Stimulated activated CD8-positive, alpha-beta memory T cell treated with anti-CD3 and anti-CD28 coated beads, Interleukin-2, amount 100 ng/mL, for 1 hour (primary cell): ENCODE data around the gene NRIP1.

Source experiments
- DNase-seq, 2 donors: peaks; one replicate each; pipeline ENCODE4 v3.0.0-alpha.2; 2020; ENCODE audit warnings: low read depth in 2 of 2

NRIP1 gene

DNA sequence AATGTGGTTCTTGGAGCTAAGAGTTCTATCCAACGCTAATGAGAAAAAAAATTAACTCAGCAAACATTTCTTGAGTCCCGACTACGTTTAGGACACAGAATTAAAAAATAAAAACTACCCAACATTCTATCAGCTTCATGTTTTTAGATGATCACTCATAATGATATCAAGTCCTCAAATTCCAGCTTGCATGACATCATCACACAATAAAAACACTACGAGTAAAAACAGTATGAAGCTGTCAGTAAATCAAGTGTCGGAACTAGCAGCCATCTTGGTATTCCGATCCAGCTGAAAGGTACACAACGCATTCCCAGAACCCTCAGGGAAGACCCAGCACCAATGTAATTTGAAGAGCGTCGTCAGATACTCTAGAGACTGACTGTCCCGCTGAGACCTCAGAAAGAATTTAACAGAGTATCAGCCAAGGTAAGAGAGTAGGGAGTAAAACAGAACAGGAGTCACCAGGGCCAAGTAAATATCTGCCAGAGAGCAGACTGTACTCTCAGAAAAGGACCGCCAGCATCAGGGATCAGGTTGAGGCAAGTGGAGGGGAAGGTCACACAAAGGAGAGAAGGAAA is 57.0 kb downstream of the NRIP1 start:
- no peak for DNase-seq

DNA sequence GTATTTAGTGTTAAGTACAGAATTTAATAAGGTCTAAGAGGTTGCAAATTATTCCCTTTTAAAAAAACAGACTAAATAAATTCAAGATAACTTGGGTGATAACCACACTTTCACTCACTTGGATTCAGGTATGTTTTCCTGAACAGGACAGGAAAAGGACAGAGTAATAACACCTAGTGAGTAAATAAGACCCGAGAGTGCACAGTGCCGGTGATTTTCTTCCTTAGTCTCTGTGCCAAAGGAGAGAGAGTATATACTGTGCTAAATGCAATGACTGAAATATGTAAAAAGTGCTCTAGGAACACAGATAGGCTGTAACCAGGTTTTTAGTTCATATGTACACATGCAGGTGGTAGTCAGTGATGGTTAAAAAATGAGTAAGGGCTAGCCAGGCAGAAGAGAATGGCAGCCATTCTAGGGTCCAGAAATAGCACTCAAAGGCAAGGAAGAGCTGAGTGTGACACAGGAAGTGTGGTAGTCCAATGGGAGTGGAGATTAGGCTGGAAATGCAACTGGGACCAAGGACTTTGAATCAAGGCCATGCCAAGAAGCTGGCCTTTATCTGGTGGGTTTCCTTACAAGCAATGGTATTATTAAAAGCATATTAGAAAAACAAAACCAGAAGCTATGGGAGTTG is 58.1 kb downstream of the NRIP1 start:
- no peak for DNase-seq

DNA sequence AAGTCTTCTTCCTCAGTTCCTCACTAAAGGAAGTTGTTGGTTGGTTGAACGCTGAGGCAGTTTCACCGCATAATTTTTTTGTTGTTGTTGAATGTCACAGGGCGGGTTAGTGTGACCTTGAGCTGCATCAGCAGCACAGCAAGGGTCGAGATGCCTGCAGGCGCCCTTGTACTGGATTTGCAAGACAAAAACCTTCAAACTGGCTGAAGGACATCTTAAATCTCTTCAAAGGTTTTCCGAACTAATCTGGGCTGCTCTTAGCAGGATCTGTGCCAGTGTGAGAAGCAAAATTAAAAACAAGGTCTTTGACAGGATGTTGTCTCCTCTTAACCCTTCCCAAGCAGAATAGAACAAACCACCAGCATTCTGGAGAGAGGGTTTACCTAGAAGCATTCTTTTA is 59.4 kb downstream of the NRIP1 start:
- no peak for DNase-seq

DNA sequence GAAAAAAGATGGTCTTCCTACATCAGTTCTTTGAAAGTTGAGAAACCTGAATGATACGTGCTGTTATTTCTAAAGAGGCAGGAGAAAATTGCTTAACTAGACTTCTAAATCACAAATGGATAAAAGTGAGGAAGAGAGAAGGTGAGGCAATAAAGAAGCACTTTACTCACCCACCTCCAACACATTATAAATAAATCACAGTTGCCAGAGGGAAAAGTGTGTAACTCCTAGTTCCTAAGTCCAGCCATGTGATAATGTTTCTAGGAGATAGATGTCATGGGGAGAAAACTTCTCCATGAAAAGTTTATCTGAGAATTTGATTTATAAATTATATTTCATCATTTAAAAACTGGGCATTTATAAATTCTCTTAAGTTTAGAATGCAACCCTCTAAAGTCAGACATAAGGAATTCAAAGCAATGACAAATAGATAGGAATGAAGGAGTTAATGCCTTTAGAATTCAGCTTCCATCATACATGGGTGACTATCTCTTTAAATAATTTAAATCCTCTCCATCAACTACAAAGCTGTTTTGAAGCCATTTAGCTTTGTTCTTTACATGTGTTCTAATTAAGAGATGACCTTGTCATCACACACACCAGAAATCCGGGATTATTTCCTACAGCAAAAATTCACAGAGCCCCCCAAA is 60.0 kb downstream of the NRIP1 start:
- no peak for DNase-seq

DNA sequence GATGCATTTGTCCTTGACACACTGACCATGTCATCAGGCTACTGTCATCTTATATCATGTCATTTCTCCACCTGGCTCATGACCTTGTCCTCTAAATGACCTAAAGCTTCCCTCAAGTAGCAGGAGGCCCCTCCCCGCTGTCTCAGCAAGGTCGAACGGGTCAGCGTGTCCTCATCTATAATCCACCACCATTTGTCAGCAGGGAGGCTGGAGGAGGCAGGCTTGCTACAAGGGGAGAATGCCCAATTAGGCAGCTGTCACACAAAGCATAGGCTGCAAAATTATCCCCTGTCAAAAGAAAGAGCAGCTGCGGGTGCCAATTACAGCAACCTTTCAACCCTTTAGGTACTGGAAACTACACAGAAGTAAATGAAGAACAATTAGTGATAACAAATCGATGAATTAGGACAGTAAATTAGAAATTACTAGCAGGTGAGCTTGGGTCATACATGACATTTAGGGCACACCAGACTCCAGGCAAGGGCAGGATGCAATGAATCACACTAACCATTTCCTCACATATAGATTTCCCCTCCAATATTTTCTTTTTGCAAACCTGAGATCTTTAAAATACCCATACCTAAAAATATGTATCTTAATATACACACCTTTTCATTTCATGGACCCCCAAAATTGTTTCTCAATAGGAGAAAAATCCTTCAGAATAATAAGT is 61.2 kb downstream of the NRIP1 start:
- DNase-seq, result no peak

DNA sequence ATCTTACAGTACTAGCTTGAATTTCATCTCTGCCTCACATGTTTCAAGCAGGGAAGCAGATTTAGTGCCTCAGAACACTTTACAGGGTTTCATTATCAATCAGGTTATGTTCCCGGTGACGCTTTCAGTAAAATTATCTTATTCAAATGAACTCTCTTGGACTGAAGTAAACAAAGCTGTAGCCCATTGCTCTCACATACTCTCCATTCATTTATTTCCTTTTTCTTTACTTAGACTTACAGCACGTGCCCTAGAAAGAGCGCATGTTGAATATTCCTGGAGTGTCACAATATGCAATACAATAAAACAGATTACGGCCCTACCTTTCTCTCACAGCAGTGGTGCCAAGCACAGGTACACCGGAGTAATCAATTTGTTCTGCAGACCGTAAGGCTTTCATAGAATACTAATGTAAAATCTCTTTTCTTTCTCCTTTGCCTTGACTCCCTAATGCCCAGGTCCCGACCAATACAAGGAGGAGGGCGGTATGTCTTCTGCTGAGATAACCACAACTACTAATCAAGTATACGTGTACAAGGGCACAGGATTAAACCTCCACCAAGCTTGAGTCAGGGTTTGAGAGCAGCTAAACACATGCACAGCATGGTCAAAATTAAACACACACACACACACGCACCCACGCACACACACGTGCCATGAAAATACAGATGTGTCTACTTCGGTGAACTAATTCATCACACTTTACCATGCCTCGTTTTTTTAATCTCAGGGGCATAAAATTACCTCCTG is 62.8 kb downstream of the NRIP1 start:
- no peak for DNase-seq

DNA sequence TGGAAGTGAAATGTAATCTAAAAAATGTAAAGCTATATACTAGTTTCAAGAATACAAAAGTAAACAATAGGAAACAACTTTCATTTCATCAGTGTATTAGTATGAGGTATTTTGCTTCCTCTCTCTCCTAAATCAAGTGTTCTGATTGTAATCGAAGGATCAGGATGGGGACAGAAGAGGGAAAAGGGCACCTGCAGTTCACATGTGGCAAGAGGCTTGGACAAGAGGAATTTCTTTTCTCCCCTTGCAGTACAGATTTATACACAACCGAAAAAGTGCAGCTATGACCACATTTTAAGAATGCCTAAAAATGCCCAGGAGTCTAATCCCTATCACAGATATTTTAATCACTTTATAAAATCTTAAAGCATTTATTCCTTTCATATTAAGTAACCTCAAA is 63.7 kb downstream of the NRIP1 start:
- no peak for DNase-seq

DNA sequence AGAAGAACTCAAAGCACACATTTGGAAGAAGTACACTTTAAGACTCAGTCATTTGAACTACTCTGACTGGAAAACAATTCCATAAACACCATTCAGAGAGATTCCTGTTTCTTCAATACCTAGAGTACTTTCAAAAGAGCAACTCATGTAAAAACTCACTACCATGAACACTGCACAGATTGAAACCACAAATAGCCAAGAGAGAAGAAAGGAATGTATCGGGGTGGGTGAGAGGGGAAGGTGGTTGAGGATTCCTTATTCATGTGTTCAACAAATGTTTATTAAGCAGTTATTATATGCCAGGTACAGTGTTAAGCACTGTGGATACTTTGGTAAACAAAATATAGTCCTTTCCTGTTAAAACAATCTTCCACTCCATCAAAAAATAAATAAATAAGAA is 64.7 kb downstream of the NRIP1 start:
- no peak for DNase-seq

DNA sequence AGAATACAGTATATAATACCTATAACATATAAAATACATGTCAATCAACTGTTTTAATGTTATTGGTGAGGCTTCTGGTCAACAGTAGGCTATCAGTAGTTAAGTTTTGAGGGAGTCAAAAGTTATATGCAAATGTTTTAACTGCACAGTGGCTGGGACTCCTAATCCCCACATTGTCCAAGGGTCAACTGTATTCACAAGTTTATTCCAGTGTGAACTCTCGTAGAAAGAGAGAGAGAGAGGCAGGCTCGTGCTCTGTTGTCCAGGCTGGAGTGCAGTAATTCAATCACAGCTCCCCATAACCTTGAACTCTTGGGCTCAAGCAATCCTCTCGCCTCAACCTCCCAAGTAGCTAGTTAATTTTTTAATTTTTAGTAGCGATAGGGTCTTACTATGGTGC is 66.0 kb downstream of the NRIP1 start:
- no peak for DNase-seq

DNA sequence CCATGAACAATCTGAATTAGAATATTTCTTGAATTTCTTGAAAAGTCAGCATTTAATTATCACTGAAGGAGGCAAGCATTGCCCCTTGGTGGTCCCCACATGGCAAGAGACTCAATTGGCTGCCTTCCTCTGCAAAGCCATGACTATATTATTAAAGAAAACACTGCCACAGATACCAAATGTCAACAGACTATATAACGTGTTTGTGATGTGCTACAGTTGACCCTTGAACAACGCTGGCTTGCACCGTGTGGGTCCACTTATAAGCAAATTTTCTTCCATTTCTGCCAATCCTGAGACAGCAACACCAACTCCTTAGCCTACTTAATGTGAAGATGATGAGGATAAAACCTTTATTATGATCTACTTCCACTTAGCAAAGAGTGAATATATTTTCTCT is 66.5 kb downstream of the NRIP1 start:
- DNase-seq, result no peak

DNA sequence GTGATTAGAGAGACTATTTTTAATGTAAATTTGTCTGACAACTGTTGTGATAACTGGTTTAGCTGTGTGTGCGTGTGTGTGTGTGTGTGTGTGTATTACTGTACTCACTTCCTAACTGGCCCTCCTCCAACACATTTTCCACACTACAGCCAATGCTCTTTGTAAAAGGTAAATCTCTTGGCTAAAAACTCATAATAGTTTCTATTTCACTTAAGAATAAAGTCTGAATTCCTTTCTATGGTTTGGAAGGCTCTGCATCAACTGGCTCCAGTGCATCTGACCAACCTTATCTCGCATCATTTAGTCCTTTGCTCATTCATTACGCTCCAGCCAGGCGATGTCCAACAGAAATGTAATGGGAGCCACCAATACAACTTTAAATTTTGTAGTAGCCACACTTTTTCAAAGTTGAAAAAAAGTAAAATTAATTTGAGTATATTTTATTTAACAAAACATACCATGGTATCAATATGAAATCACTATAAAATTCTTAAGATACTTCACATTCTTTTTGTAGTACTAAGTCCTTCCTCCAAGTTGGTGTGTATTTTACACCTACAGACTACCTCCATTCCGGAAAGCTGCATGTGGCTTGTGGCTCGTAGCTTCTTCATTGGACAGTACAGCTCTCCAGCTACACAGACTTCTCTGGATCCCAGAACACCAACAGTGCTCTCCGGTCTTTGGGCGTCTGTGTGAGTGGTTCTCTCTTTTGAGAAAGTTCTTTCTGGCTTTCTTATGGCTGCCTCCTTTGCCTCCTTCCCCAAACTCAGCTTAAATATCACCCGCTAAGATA is 68.9 kb downstream of the NRIP1 start:
- DNase-seq, result no peak

DNA sequence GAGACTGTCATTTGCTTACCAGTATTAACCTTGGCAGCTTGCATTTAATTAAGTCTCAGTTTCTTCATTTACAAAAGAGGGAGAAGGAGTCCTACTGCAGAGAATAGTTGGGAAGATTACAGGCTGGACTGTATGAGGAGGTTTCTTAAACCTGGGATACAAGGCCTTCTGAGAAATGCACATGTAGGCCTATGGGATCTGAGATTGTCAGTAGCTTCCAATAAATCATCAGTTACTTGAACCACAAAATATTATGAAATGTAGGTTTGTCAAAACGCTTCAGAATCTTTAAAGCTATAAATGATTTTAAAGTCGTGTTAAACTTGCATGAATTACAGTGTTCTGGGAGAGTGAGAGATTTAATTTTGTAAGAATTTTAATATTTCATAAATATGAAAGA is 69.6 kb downstream of the NRIP1 start:
- DNase-seq, result no peak

DNA sequence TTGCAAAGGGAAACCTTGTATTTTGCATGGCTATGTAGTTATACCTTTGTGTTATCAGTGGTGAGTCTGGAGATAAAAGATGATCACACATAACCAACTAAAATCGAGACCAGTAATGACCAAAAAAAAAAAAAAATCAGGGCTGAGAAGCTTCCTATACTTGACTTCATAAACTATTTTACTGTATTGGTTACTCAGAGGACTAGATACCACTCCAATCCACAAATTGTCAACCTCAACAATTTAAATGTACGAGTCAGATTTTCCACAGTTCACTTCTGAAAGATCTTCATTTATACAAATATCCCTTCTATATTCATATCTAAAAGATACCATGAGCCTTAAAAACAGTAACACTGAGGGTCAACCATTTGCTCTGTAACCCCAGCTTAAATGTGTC is 71.7 kb downstream of the NRIP1 start:
- no peak for DNase-seq

DNA sequence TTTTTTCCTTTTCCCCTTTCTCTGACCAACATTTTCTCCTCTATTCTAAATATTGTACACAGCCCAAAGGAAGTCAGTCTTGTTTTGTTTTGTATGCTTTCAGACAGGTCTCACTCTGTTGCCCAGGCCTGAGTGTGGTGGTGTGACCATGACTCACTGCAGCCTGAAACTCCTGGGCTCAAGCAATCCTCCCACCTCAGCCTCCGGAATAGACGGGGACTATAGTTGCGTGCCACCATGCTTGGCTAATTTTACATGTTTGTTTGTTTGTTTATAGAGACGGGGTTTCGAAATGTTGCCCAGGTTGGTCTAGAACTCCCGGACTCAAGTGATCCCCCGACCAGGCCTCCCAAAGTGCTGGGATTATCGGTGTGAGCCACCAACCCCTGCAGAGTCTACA is 72.8 kb downstream of the NRIP1 start:
- DNase-seq, result no peak

DNA sequence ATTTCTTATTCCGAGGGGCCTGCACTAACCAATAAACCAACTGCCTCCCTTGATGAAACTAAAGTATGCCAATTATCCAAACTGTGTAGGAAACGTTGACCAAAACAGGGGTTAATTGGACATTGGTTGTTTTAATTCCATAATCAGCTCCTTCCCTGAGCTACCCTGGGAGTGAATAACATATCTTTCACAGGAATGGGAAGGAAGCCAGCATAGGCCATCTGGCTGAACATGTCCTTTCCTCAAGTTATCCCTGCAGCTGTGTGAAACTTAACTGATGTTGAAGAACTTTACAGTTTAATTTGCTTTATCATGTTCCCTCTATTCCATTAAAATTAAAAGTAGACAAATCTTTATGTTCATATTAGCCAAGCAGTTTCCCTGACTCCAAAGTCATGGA is 75.4 kb downstream of the NRIP1 start:
- no peak for DNase-seq

DNA sequence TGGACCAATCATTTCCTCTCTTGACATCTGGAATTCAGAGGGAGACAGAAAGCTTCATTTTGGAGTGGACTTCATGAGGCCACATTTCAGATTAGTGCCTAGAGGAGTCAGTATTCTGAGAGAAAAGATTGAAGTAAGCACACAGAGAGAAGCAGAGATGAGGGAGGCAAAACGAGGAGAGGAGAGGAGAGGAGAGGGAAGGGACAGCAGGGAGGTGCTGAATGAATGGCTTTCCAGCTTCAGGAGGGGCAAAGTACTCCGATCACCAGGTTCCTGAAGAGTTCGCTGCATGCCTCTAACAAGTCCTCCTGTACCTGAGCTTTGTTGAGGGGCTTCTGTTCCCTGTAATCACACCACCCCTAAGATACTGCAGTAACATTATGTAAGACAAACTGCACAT is 76.0 kb downstream of the NRIP1 start:
- no peak for DNase-seq

DNA sequence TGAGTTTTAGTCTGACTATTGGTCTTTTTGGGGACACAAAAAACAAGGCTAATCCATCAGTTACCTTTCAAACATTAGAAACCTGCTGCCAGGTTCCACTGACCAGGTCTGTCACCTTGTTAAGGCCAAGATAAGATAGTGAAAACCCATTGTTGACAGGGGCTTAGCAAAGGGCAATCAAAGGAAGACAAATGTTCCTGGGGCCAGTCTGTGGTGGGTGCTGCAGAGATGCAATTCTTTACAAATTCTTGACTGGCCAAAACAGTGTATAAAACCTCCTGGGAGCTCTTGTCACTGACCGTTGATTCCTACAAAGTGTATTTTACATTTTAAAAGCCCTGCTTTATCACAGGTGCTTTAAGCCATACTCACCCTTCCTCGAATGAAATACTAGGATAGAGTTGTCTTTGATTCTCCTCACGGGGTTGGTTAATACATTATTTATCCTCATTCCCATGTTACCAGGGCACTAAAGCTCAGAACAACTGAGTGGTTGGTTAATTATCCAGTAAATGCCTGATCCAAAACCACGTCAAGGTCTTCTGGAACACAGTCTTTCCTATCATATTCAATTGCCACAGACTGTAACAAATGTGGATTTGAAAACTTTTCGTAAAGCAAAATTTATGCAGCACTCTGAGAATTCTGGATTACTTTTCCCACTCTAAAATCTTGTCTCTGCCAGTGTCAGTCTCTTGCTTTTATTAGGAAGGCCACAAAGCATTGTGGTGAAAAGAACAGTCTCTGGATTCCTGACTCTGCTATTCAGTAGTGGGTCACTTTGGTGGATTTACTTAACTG is 77.2 kb downstream of the NRIP1 start:
- no peak for DNase-seq

DNA sequence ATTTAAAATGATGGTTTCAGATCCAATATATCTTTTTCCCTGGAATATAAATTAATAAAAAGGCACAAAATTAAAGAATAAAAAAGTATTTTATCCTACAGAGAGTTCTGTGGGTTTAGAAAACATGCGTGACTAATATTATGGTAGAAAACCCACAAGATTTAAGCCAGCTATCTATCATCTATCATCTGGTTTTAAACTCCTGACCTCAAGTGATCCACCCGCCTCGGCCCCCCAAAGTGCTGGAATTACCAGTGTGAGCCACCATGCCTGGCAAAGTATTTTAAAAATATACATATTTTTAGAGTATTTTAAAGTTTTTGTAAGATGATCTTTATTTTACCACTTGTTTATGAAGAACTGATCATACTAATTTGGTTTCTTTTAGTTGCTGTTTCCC is 79.5 kb downstream of the NRIP1 start:
- DNase-seq, result no peak

DNA sequence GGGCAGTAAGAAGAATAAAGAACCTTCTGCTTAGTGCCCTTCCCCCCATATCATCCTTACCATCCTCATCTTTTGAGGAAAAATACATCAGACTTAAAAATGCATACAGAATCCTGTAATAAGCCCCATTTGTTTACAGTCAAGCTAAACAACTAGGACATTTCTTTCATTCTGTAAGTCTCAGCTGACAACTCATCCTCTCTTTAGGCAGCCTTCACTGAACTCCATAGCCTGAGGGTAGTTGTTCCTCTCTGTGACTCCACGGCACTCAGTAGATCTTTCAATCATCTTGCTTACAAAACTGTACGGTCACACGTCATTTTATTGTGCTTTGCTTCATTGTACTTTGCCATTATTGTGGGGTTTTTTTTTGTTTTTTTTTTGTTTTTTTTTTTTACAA is 82.5 kb downstream of the NRIP1 start:
- no peak for DNase-seq

DNA sequence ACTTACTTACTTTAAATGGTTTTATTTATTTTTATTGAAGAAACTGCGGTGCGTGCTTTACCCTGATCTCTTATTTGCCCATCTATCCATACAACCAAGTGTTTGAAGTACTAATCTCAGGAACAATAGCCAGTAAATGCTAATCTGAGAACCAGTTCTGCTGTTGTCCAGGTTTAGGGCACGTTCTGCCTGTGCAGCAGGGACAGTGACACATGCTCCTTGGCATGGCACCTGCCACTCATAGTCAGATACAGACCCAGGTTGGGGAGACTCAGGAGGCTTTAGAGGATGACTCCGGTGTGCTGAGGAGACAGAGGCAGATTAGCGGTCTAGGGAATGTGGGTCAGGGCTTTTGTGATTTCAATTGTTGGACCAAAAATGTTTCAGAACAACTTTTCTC is 83.6 kb downstream of the NRIP1 start:
- DNase-seq, result no peak

DNA sequence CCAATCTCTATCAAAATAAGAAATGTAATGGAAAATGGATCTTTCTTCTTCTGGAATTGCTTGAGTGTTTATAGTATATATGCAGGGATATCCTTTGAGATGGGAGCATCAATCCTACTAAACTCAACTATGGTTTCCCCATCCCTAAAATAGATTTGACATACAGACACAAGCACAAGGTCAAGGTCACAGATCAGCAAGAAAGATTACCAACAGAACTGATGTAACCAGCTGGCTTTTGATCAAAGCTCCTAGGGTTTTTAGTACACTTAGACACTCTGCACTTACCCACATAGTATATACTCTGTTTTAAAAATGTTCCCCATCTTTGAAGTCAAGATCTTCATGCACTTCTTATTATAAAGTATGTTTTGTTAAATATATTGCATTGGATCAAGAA is 85.5 kb downstream of the NRIP1 start:
- no peak for DNase-seq
